Type B pancreatic cell (in vitro differentiated cells): ENCODE results near the gene LAMC3. TPM values are rescaled to one million over a fixed set of nuclear protein-coding genes. Genes with fewer than 3 reads are reported as not detected.

Experiments
- DNase-seq: peaks from one replicate; pipeline ENCODE4 v3.0.0; 2021; ENCODE audit warnings: mixed read lengths; ENCODE audit not compliant: unreplicated experiment; ENCODE audit errors: extremely low spot score
- H3K27ac Mint-ChIP-seq: 2 replicates; pipeline ENCODE4 v1.8.0; 2021; ENCODE audit warnings: mild to moderate bottlenecking, mixed read lengths
- H3K27me3 Mint-ChIP-seq: 2 replicates; pipeline ENCODE4 v1.8.0; 2021; ENCODE audit warnings: mixed read lengths
- H3K36me3 Mint-ChIP-seq: 2 replicates; pipeline ENCODE4 v1.8.0; 2021; ENCODE audit warnings: mixed read lengths
- H3K4me1 Mint-ChIP-seq: one replicate; pipeline ENCODE4 v1.8.0; 2021; ENCODE audit warnings: mixed read lengths; ENCODE audit not compliant: unreplicated experiment
- H3K4me3 Mint-ChIP-seq: 2 replicates; pipeline ENCODE4 v1.8.0; 2021; ENCODE audit warnings: mild to moderate bottlenecking, mixed read lengths
- H3K9me3 Mint-ChIP-seq: 2 replicates; pipeline ENCODE4 v1.8.0; 2021; ENCODE audit warnings: mixed read lengths
- total RNA-seq: library from RNA; stranded (reverse); gene quantifications from 2 replicates; pipeline ENCODE4 v1.2.1, GENCODE V29; 2021; ENCODE audit warnings: low replicate concordance
- TF ChIP-seq, protein P1 (sequence below): fragments of 200-600 bp; sonication (generic); conservative IDR thresholded peaks from 2 replicates; pipeline ENCODE4 v1.5.0; 2021; ENCODE audit warnings: antibody characterized with exemption, mild to moderate bottlenecking

Gene LAMC3
- total RNA-seq, 1 donor from 2014 or later: 7.2 TPM

DNA sequence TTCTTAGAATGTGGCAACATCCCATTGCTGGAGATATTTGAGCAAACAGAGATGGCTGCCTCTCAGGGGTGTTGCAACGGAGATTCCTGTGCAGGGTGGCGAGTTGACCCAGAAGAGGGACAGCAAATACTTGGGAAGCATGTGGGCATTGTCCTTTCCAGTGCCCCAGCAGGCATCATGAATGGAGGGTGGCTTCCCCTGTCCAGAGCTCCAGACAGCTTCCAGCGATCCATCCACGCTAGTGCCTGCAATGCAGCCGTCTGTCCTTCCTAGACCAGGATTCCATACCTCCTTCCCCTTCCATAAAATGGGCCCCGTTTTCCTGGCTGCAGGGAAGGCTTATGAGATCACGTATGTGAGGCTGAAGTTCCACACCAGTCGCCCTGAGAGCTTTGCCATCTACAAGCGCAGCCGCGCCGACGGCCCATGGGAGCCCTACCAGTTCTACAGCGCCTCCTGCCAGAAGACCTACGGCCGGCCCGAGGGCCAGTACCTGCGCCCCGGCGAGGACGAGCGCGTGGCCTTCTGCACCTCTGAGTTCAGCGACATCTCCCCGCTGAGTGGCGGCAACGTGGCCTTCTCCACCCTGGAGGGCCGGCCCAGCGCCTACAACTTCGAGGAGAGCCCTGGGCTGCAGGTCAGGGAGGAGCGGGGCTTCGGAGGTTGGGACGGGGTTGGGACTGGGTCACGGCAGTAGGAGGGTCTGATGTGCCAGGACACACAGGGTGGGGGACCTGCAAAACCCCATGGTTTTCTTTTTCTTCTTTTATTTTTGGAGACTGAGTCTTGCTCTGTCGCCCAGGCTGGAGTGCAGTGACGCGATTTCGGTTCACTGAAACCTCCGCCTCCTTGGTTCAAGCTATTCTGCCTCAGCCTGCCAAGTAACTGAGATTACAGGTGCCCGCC lies 17.2 kb downstream of the LAMC3 start:
- H3K36me3 Mint-ChIP-seq: no peaks in the 10 kb centered on the region
- H3K27me3 Mint-ChIP-seq: peaks cover 26% of the 10 kb centered on the region
- peak overlapping the region; percentile 66 for H3K27ac Mint-ChIP-seq
- no peak for DNase-seq
- no peak overlapping the region for H3K4me3 Mint-ChIP-seq
- H3K4me1 Mint-ChIP-seq: no peaks in the 10 kb centered on the region
- H3K9me3 Mint-ChIP-seq: no peaks in the 10 kb centered on the region
- TF ChIP-seq, protein P1, sequence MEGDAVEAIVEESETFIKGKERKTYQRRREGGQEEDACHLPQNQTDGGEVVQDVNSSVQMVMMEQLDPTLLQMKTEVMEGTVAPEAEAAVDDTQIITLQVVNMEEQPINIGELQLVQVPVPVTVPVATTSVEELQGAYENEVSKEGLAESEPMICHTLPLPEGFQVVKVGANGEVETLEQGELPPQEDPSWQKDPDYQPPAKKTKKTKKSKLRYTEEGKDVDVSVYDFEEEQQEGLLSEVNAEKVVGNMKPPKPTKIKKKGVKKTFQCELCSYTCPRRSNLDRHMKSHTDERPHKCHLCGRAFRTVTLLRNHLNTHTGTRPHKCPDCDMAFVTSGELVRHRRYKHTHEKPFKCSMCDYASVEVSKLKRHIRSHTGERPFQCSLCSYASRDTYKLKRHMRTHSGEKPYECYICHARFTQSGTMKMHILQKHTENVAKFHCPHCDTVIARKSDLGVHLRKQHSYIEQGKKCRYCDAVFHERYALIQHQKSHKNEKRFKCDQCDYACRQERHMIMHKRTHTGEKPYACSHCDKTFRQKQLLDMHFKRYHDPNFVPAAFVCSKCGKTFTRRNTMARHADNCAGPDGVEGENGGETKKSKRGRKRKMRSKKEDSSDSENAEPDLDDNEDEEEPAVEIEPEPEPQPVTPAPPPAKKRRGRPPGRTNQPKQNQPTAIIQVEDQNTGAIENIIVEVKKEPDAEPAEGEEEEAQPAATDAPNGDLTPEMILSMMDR: no peak

DNA sequence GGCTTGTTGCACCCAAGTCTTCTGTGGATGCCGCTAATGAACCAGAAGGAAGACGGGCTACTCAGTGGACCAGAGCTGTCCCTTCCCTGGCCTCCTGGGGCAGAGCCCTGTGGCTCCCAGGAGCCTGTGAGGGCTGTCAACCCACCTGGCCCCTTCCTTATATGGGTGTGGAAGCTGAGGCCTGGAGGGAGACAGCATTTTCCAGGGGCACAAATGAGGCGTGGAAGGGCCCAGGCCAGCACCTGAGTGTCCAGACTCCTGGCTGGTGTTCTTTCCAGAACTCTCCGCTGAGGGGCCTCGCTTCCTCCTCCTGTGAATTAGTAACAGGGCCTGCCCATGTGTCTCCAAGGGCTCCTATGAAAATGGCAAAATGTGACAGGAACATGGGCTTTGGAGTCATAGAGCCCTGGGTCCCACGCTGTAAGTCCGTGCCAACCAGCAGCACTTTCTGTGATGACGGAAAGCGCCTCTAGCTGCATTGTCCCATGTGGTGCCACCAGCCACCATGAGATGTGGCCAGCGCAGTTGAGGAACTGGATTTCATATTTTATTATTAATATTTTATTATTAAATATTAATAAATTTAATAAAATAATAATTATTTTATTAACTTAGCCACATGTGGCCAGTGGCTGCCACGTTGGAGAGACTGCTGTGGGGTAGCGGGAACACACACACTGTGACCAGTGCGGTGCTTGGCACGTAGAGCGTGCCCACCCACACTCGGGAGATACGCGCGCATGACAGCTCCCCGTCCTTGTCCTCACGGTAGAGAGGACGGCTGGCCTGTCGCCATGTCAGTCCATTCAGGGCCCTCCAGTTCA lies 18.3 kb downstream of the LAMC3 start:
- no peak for DNase-seq
- no peak overlapping the region for H3K4me3 Mint-ChIP-seq
- H3K27me3 Mint-ChIP-seq: peaks cover 22% of the 10 kb centered on the region
- TF ChIP-seq, protein P1: no peak
- no peaks in the 10 kb centered on the region for H3K9me3 Mint-ChIP-seq
- H3K27ac Mint-ChIP-seq: no peak overlapping the region
- no peaks in the 10 kb centered on the region for H3K36me3 Mint-ChIP-seq
- no peaks in the 10 kb centered on the region for H3K4me1 Mint-ChIP-seq

DNA sequence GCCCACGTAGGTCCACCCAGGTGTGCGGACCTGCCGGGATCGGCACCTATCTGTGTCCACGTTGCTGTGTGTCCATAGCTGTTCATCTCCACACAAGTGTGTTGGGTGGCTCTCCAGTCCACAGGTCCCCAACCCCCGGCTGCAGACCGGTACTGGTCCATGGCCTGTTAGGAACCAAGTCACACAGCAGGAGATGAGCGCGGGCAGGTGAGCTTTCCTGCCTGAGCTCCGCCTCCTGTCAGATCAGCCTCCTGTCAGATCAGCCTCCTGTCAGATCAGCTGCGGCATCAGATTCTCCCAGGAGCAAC lies 18.9 kb downstream of the LAMC3 start:
- Mint-ChIP-seq H3K27me3 (peaks cover 21% of the 10 kb centered on the region), H3K36me3 (no peaks in the 10 kb centered on the region), H3K27ac (no peak overlapping the region), H3K4me3 (no peak overlapping the region), H3K4me1 (no peaks in the 10 kb centered on the region), H3K9me3 (no peaks in the 10 kb centered on the region)
- no peak for DNase-seq
- TF ChIP-seq, protein P1: no peak

DNA sequence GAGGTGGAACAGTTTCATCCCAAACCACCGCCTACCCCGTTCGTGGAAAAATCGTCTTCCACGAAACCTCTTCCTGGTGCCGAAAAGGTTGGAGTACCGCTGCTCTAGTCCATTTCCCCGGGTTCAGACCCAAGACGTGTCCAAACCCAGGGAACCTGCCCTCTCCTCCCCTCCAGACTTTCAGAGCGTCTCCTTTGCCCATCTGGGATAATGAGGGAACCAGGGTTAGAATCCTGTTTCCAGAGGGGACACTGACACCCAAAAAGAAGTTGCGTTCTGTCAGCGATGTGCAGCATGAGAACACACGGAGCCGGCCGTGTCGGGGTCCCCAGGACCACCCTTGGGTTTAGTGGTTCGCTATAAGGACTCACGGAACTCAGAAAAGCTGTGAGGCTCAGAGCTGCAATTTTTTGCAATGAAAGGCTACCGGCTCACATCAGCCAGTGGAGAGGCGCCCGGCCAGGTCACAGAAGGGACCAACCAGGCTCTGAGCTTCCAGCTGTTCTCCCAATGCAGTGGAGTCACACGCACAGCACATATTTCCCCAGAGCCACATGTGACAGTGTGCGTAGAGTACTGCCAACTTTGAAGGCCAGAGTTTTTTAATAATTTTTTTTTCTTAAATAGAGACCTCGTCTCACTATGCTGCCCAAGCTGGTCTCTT lies 19.4 kb downstream of the LAMC3 start:
- Mint-ChIP-seq H3K27ac (no peak overlapping the region), H3K27me3 (peaks cover 19% of the 10 kb centered on the region), H3K4me3 (no peak overlapping the region), H3K4me1 (no peaks in the 10 kb centered on the region), H3K36me3 (no peaks in the 10 kb centered on the region), H3K9me3 (no peaks in the 10 kb centered on the region)
- no peak for DNase-seq
- TF ChIP-seq, protein P1: no peak

DNA sequence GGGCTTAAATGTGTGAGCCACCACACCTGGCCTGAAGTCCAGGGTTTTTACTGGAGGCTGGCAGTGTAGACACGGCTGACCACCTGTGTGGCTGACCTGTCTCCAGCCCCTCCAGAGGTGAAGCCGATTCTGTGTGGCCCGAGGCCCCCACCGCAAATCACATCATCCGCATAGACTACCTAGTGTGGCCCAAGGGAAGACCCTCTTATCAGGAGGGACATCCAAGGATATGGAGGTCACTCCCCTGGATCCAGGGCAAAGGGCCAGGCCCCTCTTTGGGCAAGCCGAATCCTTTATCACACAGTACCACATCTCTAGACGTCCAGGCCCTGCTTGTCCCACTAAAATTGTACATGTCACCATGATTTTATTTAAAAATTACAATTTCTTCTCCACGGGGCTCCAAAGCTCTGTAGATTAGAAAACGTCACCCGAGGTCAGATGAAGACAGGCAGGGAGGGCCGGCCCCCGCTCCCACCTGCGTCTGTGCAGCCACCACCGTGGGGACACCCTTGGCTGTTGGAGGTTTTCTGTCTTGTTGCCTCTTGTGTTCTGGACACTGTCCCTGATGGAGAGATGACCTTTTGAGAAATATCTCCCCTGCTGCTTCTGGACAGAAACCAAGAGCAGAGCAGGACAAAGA lies 20.1 kb downstream of the LAMC3 start:
- H3K4me3 Mint-ChIP-seq: no peak overlapping the region
- no peaks in the 10 kb centered on the region for H3K36me3 Mint-ChIP-seq
- H3K9me3 Mint-ChIP-seq: no peaks in the 10 kb centered on the region
- no peak overlapping the region for H3K27ac Mint-ChIP-seq
- no peak for DNase-seq
- peaks cover 14% of the 10 kb centered on the region for H3K27me3 Mint-ChIP-seq
- TF ChIP-seq, protein P1: no peak
- H3K4me1 Mint-ChIP-seq: no peaks in the 10 kb centered on the region
